Amniotic stem cell (primary cell): ENCODE results near the gene KCNK6.

ENCODE experiments used
- DNase-seq: peaks from one replicate; lab custom pipeline; 2025; lab: John Stamatoyannopoulos, UW

Gene KCNK6

DNA sequence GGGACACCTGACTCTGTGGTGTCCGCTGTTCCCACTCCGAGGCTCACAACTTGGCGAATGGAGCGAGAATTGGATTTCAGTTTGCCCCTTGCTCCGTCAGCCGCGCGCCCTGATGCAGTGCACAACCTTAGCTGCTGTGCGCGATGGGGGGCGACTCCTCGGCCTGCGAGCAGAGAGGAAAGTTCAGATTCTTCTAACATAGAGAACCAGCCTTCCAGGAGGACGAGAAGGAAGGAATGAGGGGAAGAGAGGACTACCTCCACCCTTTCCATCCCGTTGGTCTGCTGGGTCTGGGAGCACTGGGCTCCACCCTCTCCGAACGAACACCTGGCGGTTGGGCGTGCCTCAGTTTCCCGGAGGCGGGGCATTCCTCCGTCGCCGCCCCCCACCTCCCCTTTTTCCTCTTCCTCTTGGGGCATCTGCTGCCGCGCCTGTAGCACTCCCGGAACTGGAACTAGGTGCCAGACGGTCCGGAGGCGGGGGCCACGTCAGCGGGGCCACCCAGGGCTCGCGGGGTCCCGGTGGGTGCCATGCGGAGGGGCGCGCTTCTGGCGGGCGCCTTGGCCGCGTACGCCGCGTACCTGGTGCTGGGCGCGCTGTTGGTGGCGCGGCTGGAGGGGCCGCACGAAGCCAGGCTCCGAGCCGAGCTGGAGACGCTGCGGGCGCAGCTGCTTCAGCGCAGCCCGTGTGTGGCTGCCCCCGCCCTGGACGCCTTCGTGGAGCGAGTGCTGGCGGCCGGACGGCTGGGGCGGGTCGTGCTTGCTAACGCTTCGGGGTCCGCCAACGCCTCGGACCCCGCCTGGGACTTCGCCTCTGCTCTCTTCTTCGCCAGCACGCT is at the start of gene KCNK6:
TSS of gene KCNK6 (plus strand) at position 425 of the 838 bp plus-strand sequence. CDS start at position 531, 106 bp downstream.
- no peak for DNase-seq

DNA sequence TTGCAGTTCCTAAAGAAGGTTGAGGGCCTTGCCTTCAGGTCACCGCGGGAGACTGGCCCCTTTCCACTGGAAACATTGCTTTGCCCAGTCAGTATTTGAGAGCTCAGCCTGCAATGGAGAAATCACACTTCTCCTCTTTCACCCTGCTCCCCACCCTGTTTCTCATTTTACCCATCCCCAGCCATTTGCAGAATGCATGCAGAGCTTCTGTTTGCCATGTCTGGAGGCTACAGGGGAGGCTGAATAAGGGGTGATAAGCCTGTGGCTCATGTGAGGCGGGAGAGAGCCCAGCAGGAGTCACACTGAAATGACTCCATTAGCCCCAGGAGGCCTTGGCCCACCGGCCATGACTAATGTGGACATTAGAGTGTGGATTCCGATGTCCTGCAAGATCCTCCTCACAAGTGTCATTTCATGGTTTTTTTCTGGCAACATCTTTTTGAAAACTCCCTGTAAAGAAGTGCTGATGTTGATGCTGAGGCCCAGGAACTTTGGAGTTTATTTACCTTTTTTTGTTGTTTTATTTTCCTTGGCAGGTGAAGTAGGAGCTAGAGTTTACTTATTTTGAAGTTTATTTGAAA is 49.0 kb upstream of the KCNK6 start:
- no peak for DNase-seq

DNA sequence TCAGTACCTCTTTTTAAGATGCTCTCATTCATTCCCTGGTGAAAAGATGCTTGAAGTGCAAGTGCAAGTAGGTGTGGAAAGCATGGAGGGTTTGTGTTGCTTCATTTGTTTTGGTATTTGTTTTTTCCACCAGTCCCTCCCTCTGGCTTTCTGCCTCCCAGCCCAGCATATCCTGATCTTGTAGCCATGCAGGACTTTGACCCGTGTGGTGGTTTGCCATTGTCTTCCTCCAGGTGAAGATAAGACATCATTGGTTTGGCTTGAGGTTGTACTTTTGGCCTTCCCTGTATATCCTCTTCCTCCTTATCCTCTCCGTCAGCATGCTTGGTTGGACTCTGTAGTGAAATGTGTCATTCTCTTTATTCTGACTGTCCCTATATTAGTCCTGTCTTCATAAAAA is 46.1 kb upstream of the KCNK6 start:
- DNase-seq, result no peak

- no peak for DNase-seq
Measured at GRCh38 chr19:38274739-38275138, 44.9 kb upstream of the KCNK6 start.

GRCh38 chr19:38276942-38277517 is 42.6 kb upstream of the KCNK6 start:
- no peak for DNase-seq

DNA sequence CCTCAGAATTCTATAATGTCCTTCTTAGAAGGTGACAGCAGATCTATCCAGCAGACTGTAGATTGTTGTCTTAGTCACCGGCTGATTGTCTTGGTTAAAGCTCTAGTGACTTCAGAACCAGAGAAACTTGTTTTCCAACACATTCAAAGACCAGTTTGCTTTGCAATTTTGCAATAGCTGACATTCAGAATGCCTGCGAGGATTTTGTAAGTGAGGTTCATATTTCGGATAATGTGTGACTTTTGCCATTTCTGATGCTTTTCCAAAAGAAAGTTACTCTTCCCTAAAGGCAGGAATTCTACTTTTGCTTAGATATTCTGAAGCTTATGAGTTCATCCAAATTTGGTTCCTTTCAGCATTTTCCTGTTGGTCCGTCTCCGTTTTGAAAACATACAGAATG is 42.1 kb upstream of the KCNK6 start:
- no peak for DNase-seq

DNA sequence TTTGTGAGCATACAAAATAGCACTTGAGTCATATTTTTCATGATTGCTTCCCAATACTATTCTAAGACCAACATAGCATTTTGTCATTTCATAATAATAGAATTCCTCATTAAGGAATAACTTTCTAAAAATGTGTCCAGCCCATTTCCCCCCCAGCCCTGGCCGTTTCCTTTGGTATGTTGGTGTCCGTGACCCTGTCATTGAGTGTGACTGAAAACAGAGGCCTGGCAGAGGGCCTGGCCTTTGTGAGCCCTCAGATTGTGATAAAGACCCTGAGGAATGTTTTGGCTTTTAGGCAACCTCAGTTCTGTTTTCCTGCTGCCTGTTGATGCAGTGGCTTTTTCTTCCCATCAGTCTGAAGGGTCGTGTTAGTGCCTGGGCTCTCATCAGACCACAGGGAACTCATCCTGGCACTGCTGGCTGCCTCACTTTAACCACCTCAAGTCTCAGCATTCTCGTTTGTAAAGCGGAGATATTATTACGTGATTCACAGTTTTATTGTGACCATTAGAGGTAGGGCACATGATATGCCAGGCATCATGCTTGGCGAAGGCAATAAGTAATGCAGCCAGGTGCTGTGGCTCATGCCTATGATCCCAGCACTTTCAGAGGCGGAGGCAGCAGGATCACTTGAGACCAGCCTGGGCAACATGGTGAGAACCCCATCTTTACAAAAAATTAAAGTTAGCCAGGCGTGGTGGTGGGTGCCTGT is 41.5 kb upstream of the KCNK6 start:
- DNase-seq, result no peak

- DNase-seq, result no peak
Measured at GRCh38 chr19:38278751-38279150, 40.9 kb upstream of the KCNK6 start.

- no peak for DNase-seq
Measured at GRCh38 chr19:38280030-38280921, 39.4 kb upstream of the KCNK6 start.

DNA sequence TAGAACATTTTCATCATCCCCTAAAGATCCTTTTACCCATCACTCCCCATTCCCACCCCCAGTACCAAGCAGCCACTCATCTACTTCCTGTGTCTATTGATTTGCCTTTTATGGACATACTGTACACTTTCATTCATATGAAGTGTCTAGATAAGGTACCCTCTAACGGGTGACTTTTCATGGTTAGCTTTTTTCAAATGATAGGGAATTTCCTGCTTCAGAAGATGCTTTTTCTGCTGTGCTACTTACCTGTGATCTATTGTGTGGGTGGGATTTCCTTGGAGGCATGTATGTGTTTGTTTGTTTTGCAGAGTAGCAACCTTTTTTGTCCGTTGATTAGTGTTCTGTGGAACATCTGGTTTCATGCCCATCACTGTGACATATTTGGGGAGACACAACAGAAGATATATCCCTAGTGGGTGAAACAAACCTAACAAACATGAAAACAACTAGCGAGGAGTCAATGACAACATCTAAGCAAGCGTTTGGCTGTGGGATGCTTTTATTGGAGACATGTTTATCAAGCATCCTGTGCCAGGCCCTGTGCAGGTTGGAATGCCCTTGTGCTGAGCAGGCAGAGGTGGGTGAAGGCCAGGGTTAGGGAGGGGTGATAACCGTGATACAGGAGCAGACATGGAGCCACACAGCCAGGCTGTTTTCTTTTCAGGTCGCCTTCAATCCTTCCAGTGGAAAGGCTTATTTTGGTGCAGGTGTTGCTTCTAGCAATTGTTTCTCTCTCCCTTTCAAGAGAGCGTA is 37.7 kb upstream of the KCNK6 start:
- no peak for DNase-seq

GRCh38 chr19:38283271-38283670 is 36.4 kb upstream of the KCNK6 start:
- no peak for DNase-seq

GRCh38 chr19:38284422-38284821 is 35.2 kb upstream of the KCNK6 start:
- no peak for DNase-seq

DNA sequence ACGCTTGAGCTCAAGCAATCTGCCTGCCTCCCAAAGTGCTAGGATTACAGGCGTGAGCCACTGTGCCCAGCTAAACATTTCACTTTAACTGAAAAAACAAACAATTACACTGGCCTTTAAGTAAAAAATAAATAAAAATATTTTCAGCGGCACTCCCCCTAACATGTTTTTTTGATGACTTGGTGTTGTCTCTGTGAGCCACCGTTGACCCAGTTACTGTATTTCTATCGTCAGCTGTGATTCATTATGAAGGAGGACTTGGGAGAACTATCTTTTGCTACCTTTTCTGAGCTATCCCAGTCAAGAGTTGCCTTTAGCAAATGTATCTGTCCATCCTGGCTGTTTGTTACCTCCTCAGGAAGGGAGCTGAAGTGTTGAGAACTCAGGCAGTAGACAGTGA is 34.1 kb upstream of the KCNK6 start:
- no peak for DNase-seq

DNA sequence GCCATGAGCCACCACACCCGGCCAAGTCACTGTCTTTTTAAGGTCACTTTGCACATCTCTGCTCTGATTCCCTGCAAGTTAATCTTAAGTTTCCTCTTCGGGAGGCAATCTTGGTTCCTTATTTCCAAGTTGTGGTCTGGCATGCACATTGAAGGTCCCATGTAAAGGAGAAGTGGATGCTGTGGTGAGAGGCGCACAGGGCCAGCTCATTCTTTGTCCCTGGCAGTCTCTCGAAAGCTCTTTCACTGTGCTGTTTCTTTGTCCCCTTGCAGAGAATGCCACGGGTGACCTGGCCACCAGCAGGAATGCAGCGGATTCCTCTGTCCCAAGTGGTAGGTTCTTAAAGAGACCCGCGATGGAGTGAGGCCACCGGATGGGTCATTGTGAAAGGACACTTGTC is 32.0 kb upstream of the KCNK6 start:
- no peak for DNase-seq

GRCh38 chr19:38288123-38288855 is 31.4 kb upstream of the KCNK6 start:
- DNase-seq, result no peak

DNA sequence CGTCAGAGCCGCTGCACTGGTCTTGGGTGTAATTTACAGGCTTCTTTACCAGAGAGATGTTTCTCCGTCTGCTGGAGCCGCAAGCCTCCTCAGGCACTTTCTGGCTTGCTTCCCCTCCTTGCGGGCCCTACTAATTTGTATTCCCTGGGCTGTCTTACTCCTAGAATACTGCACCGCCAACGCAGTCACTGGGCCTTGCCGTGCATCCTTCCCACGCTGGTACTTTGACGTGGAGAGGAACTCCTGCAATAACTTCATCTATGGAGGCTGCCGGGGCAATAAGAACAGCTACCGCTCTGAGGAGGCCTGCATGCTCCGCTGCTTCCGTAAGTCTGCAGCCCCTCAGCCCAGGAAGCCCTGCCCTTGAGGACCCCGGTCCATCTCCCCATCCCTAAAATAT is 29.7 kb upstream of the KCNK6 start:
- no peak for DNase-seq

- DNase-seq, result peak; percentile 78
Measured at GRCh38 chr19:38290631-38291147, 29.0 kb upstream of the KCNK6 start.

DNA sequence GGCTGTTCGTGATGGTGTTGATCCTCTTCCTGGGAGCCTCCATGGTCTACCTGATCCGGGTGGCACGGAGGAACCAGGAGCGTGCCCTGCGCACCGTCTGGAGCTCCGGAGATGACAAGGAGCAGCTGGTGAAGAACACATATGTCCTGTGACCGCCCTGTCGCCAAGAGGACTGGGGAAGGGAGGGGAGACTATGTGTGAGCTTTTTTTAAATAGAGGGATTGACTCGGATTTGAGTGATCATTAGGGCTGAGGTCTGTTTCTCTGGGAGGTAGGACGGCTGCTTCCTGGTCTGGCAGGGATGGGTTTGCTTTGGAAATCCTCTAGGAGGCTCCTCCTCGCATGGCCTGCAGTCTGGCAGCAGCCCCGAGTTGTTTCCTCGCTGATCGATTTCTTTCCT is 27.8 kb upstream of the KCNK6 start:
- no peak for DNase-seq

GRCh38 chr19:38293281-38293680 is 26.4 kb upstream of the KCNK6 start:
- no peak for DNase-seq

DNA sequence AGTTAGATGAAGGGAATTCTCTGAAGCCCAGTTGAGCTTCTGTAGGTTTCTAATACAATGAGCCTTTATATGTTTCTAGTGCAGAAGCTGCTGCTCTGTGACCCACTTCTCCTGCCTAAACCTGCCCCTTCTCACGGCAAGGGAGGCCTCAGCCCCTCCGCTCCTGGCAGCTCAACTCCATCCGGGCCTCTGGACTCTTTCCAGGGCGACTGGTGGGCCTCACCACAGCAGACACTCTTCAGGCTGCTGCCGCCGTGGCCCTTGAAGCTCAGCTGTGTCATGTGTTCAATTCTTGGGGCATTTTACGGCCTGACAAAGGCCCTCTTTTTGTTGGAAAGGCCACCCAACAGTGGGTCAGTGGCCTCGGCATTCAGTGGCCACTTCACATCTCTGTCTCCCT is 25.6 kb upstream of the KCNK6 start:
- no peak for DNase-seq
